ENCODE data around the gene OR6B1.
"Not testable (repeated sequence)": the region's sequence is repeated elsewhere in the genome, so short reads cannot be mapped to it uniquely, and the experiment has no call there.

Gene OR6B1

DNA sequence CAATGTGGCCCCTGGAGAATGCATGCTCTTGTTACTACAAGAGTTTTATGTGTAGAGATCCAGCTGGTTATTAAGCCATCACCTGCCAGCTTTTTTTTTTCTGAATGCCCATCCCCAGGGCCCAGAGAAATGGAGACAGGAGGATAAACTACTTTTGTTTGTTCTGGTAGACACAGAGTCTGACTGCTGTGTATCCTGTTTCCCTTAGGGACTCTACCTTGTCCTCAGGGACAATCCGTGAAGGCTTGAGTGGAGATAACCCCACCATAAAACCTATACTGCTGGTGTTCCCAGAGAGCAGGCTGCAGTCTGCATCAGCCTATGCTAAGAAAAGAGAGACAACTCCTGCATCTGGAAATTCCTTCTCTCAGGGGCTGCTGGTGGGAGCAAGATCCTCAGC, 48.5 kb downstream of the OR6B1 start, which contains the start of gene OR2A5:
OR2A5 (plus strand) TSS at position 301 of the 400 bp plus-strand sequence. CDS start 1,454 bp downstream, outside the sequence.
- DNase-seq, result no peak

DNA sequence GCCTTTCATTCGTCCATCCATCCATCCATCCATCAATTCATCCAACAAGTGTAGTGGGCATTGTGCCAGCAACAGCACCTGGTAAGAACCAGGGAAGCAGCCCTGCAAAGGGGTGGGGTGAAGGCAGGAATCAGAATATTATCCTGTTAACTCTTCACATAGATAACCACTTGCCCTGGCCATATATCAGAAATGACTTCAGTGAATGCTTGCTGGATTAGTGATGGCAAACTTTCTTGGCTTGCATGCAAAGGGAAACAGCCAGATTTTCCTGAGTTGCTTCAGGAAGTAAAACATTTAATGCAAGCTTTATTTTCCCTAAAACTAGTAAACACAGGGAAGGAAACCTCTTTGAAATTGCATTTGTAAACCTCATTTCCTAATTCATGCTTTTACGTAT, 49.4 kb downstream of the OR6B1 start:
- no peak for DNase-seq

DNA sequence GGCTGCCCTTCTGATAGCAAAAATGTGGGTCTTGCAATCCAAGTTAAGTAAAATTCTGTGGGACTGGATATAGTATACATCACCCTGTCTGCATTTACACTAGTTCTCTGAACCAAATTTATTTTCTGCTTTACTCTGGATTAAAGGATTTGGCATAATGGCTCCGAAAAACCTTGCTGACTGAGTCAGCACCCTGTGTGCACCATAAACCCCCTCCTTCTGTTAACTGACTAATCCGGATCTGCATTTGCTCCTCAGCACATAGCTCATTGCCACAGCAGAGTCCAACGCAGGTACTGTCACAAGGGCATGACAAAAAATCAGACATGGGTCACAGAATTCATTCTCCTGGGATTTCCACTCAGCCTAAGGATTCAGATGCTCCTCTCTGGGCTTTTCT, 50.0 kb downstream of the OR6B1 start:
- no peak for DNase-seq

DNA sequence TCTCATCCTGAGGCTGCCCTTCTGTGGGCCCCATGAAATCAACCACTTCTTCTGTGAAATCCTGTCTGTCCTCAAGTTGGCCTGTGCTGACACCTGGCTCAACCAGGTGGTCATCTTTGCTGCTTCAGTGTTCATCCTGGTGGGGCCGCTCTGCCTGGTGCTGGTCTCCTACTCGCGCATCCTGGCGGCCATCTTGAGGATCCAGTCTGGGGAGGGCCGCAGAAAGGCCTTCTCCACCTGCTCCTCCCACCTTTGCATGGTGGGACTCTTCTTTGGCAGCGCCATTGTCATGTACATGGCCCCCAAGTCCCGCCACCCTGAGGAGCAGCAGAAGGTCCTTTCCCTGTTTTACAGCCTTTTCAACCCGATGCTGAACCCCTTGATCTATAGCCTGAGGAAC, 50.8 kb downstream of the OR6B1 start:
- not testable (repeated sequence) for DNase-seq

DNA sequence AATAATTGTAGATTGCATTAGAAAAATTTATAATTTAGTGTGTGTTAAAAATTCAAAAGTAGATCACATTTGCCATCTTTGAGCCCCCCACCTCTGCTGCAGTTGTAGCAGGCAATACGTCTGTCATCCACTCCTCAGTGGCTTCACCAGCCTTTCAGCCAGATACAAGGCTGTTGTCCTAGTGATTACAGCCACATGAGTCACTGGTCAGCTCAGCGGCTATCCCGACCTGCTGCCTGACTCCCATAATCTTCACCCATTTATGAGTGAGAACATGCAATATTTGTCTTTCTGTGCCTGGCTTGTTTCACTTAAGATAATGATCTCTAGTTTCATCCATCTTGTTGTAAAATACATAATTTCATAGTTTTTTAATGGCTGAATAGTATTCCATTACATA, 57.8 kb downstream of the OR6B1 start:
- DNase-seq, result no peak
